HEK293T (cell line): ENCODE data around the gene ARID4B.

ENCODE experiments used
- CTCF ChIA-PET: fragments of 350-600 bp; formaldehyde crosslinking; extraction: SDS; loops from one replicate; lab custom pipeline; 2021; ENCODE audit warnings: antibody characterized with exemption, inconsistent platforms; lab: Yijun Ruan, JAX
- POLR2A ChIA-PET: fragments of 350-600 bp; formaldehyde crosslinking; extraction: SDS; loops from one replicate; lab custom pipeline; 2020; ENCODE audit warnings: antibody characterized with exemption, inconsistent platforms; lab: Yijun Ruan, JAX
- DNase-seq: peaks from one replicate; pipeline ENCODE4 v3.0.0; 2012; ENCODE audit warnings: mixed read lengths; ENCODE audit errors: extremely low spot score
- ARNT ChIP-seq: fragments of 450-650 bp; IDR thresholded peaks from 2 replicates; pipeline ENCODE4 v1.6.1; 2017; ENCODE audit warnings: mild to moderate bottlenecking
- BHLHE40 ChIP-seq: fragments of 450-650 bp; IDR thresholded peaks from 2 replicates; pipeline ENCODE4 v1.6.1; 2016; ENCODE audit warnings: mild to moderate bottlenecking, moderate library complexity, borderline replicate concordance
- CTBP1 ChIP-seq: fragments of 450-650 bp; IDR thresholded peaks from 2 replicates; pipeline ENCODE4 v1.6.1; 2016; ENCODE audit warnings: borderline replicate concordance
- ELF4 ChIP-seq: fragments of 450-650 bp; IDR thresholded peaks from 2 replicates; pipeline ENCODE4 v1.6.1; 2017; ENCODE audit warnings: antibody characterized with exemption
- FOXA1 ChIP-seq: fragments of 450-650 bp; IDR thresholded peaks from 2 replicates; pipeline ENCODE4 v1.6.1; 2016; ENCODE audit warnings: mild to moderate bottlenecking
- FOXK2 ChIP-seq: fragments of 450-650 bp; IDR thresholded peaks from 2 replicates; pipeline ENCODE4 v1.6.1; 2016; ENCODE audit warnings: mild to moderate bottlenecking
- FOXM1 ChIP-seq: fragments of 450-650 bp; IDR thresholded peaks from 2 replicates; pipeline ENCODE4 v1.6.1; 2017; ENCODE audit warnings: mild to moderate bottlenecking, borderline replicate concordance
- HDGF ChIP-seq: fragments of 450-650 bp; IDR thresholded peaks from 2 replicates; pipeline ENCODE4 v1.6.1; 2017; ENCODE audit warnings: antibody characterized with exemption, borderline replicate concordance
- L3MBTL2 ChIP-seq: fragments of 450-650 bp; conservative IDR thresholded peaks from 2 replicates; pipeline ENCODE4 v1.6.1; 2016; ENCODE audit warnings: mild to moderate bottlenecking
- LEF1 ChIP-seq: fragments of 450-650 bp; IDR thresholded peaks from 2 replicates; pipeline ENCODE4 v1.6.1; 2017; ENCODE audit warnings: mild to moderate bottlenecking, borderline replicate concordance
- NFRKB ChIP-seq: fragments of 450-650 bp; IDR thresholded peaks from 2 replicates; pipeline ENCODE4 v1.6.1; 2016; ENCODE audit warnings: mild to moderate bottlenecking, moderate library complexity
- SP1 ChIP-seq: fragments of 450-650 bp; IDR thresholded peaks from 2 replicates; pipeline ENCODE4 v1.6.1; 2017
- SUZ12 ChIP-seq: fragments of 450-650 bp; IDR thresholded peaks from 2 replicates; pipeline ENCODE4 v1.6.1; 2016; ENCODE audit warnings: mild to moderate bottlenecking
- TARDBP ChIP-seq: fragments of 450-650 bp; IDR thresholded peaks from 2 replicates; pipeline ENCODE4 v1.6.1; 2016
- ZNF384 ChIP-seq: fragments of 450-650 bp; IDR thresholded peaks from 2 replicates; pipeline ENCODE4 v1.6.1; 2016
- TF ChIP-seq, protein P1 (sequence below): fragments of 450-650 bp; IDR thresholded peaks from 2 replicates; pipeline ENCODE4 v1.6.1; 2016

The ARID4B gene

DNA sequence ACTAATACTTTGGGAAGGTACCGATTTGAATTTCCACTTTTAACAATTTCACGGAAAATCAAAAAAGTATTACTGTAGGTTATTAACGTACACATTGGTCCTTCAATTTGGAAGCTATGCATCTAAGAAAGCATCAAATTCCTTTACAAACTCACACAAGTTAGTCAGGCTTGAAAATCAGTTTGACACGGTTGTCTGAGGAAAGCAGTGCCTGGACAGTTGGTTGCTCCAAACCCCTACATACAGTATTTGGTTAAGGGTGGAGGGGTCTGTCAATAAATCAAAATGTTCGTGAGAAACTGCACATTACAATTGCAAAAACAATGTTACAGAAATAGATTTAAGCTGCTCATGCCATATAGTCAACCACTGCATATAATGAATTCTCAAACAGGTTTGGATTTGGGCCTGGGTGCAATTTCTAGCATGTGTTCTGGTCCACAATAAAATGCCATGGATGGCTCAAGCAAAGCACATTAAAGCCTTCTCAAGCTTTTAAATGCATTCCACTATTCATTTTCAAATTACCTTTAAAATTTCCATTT lies 147.0 kb downstream of the ARID4B start:
- CTCF ChIA-PET, result interaction anchor here (0.6 kb wide), 2 partner anchors 16 to 296 kb away, joined by 3 to 4 read pairs; no protein-coding TSS in a partner anchor
- no peak for DNase-seq
- POLR2A ChIA-PET, result no interaction called here
- TF ChIP-seq FOXA1 (no peak), HDGF (no peak), SUZ12 (no peak), BHLHE40 (no peak), LEF1 (no peak), ARNT (no peak), ZNF384 (no peak), CTBP1 (no peak), FOXM1 (no peak), ELF4 (no peak), L3MBTL2 (no peak), TARDBP (no peak), FOXK2 (no peak), SP1 (no peak), NFRKB (no peak)
- TF ChIP-seq, protein P1, sequence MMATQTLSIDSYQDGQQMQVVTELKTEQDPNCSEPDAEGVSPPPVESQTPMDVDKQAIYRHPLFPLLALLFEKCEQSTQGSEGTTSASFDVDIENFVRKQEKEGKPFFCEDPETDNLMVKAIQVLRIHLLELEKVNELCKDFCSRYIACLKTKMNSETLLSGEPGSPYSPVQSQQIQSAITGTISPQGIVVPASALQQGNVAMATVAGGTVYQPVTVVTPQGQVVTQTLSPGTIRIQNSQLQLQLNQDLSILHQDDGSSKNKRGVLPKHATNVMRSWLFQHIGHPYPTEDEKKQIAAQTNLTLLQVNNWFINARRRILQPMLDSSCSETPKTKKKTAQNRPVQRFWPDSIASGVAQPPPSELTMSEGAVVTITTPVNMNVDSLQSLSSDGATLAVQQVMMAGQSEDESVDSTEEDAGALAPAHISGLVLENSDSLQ, result no peak

DNA sequence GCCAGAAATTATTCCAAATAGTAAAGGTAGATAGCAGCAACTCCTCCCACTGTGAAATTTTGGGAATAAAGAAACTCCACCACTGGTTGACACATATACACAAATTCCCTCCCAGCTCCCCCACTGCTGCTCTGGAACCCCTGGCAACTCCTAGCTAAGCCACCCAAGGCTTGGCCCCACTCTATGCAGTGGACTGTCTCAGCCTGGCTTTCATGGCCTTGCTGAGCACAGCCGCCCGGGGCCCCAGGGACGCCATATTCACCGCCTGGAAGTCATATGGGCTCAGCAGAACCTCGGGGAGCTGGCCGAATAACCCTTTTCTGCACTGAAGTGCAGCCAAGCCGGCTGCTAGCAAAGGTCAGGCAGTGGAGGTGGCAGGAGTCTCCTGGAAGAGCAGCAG lies 151.5 kb downstream of the ARID4B start:
- no peak for DNase-seq
- no peak for TF ChIP-seq NFRKB
- no peak for TF ChIP-seq SP1
- TF ChIP-seq ELF4, result no peak
- TF ChIP-seq ZNF384, result 0 out of 2 replicates have a peak, but pooled peaks have one; percentile 31
- ChIA-PET CTCF (interaction anchor here (0.5 kb wide), 1 partner anchor 597 kb away, joined by 3 read pairs; no protein-coding TSS in a partner anchor), POLR2A (interaction anchor here (0.9 kb wide), 1 partner anchor 16 kb away, joined by 3 read pairs; the partner anchor contains the start of gene RBM34)

DNA sequence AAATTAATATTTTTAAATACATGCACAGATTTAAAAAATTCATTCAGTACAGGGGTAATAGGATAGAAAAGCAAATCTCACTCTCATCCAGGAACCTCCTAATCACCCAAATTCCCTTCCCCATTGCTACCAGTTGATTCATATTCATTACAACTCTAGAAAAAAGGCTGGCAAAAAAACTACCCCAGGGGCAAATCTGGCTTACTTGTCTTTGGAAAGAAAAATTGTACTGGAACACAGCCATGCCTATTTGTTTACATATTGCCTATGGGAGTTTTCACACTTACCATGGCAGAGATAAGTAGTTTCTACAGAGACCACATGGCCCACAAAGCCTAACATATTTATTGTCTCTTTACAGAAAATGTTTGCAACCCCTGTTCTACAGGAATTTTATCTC lies 158.0 kb downstream of the ARID4B start:
- no peak for DNase-seq
- ChIA-PET POLR2A (interaction anchor here (1.4 kb wide), 1 partner anchor 9 kb away, joined by 4 read pairs; the partner anchor contains the start of gene RBM34), CTCF (no interaction called here)
- TF ChIP-seq ARNT, result no peak

DNA sequence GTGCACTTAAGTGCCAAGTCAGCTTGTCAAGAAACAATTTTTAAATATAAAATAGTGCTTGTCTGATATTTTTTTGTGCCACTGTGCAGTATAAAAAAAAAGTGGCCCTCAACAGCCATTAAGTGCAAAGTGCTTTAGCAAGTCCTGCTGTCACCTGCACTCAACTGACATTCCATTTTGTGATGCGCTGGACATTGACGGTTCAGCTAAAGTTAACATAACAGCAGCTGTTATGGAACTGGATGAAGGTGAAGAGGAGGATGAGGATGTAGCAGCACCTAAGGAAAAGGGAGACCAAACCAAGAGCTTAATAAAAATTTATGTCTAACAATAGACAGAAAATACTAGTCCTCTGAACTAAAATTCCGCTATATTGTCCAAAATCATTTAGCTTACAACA lies 159.6 kb downstream of the ARID4B start:
- DNase-seq, result no peak
- no peak for TF ChIP-seq CTBP1
- TF ChIP-seq HDGF, result no peak
- no peak for TF ChIP-seq ELF4
- no peak for TF ChIP-seq SUZ12
- TF ChIP-seq, protein P1, result no peak
- TF ChIP-seq L3MBTL2, result no peak
- no peak for TF ChIP-seq ARNT
- no peak for TF ChIP-seq FOXM1
- no peak for TF ChIP-seq FOXK2
- no peak for TF ChIP-seq BHLHE40
- no peak for TF ChIP-seq ZNF384
- ChIA-PET POLR2A (no interaction called here), CTCF (interaction anchor here (0.7 to 1.2 kb wide), 2 partner anchors 12 to 248 kb away, joined by 3 to 4 read pairs; no protein-coding TSS in a partner anchor)

DNA sequence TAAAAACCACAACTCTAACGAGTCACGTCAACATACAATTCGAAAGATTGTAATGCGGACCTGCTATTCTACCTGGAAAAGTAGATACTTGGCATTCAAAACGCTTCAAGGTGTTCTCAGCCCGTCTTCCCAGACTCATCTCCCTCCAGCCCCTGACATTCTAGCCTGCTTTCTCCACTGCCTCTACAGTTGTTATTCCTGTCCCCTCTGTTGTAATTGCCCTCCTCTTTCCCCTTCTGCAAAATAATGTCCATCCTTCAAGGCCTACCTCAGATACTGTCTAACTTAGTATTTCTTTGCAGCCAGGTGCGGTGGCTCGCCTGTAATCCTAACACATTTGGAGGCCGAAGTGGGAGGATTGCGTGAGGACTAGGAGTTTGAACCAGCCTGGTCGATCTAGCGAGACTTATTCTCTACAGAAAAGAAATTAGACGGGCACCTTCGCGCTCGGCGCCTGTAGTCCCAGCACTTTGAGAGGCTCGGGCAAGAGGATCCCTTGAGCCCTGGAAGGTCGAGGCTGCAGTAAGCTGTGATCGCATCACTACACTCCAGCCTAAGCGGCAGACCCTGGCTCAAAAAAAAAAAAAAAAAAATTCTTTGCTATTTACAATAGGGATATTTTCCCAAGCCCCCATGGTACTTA lies 166.2 kb downstream of the ARID4B start:
- ChIA-PET CTCF (interaction anchor here (0.6 kb wide), 1 partner anchor 34 kb away, joined by 3 read pairs; no protein-coding TSS in a partner anchor), POLR2A (interaction anchor here (1.0 to 1.4 kb wide), 17 partner anchors 9 to 675 kb away, joined by 3 to 27 read pairs (median 5); partner anchors contain the start of genes B3GALNT2, GGPS1 and TOMM20)
- TF ChIP-seq TARDBP, result no peak
- no peak for DNase-seq

DNA sequence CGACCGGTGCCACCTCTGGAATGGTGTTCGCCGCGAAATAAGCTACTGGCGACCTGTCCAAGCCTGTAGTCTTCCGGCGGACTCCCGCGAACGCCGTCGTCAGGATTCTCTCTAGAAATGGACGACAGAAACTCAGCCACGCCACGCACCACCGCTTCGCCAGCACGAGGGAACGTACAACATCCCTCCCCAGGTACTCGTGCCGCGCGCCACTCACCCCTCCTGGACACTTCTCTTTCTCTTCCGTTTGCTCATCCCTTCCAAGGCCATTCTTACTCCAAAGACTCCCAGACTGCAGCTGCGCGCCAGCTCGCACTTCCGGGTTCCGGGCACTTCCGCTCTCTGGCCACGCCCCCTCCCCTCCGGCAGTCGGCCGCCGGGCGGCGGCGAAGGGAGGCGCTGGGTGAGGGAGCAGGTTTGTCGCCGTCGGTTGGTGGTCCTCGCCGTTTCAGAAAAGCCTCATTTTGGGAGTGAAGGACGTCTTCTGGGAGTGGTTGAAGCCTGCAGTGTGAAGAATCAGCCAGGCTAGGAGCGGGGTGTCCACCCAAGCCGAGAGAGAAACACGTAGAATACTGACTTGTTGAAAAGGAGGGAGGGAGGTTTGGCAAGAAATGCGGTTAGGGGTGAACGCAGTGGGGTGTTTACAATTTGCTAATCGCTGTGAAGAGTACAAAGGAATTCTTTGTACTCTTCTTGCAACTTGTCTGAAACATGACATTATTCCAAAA lies 166.9 kb downstream of the ARID4B start, which contains the start of gene RBM34:
Gene RBM34, minus strand, starts transcription at position 294 of the 728 bp plus-strand sequence. Its CDS starts 24 bp downstream, at position 270.
- no peak for TF ChIP-seq FOXA1
- no peak for TF ChIP-seq ARNT
- no peak for TF ChIP-seq BHLHE40
- TF ChIP-seq LEF1, result no peak
- TF ChIP-seq NFRKB, result no peak
- TF ChIP-seq, protein P1, result no peak
- TF ChIP-seq L3MBTL2, result peak; percentile 87
- no peak for TF ChIP-seq HDGF
- TF ChIP-seq FOXK2, result no peak
- no peak for TF ChIP-seq ZNF384
- peak; percentile 100 for TF ChIP-seq ELF4
- TF ChIP-seq CTBP1, result no peak
- TF ChIP-seq SP1, result no peak
- no peak for TF ChIP-seq TARDBP
- POLR2A ChIA-PET, result interaction anchor here (0.6 to 1.4 kb wide), 34 partner anchors 9 to 675 kb away, joined by 3 to 27 read pairs (median 4); partner anchors contain the start of genes B3GALNT2, GGPS1, TBCE and TOMM20
- CTCF ChIA-PET, result interaction anchor here (0.6 to 0.9 kb wide), 3 partner anchors 53 to 616 kb away, joined by 3 read pairs; no protein-coding TSS in a partner anchor
- DNase-seq, result peak; percentile 98
